ENCODE measurements around the gene UQCRQ. TPM values are rescaled to one million over a fixed set of nuclear protein-coding genes. Genes with fewer than 3 reads are reported as not detected.
"Not testable (repeated sequence)": the region's sequence is repeated elsewhere in the genome, so short reads cannot be mapped to it uniquely, and the experiment has no call there.

The UQCRQ gene
- total RNA-seq, 1 experiment from 2014 or later: 229 TPM

DNA sequence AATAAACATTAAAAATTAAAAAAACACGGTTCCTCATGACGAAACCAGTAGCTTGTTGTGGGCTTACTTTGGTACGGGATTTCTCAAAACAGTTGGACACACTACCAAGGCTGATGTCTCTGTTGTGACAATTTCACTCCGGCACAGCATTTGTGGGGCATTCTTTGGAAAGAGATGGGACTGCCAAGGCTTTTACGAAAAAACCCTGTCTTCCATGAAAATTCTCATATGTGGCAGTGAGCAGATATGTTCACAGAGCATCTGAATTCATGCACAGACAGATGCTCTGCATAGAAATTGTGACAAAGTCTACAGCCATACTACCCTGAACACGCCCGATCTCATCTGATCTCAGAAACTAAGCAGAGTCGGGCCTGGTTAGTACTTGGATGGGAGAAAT is 18.2 kb upstream of the UQCRQ start:
- Histone ChIP-seq H3K27me3 (no peaks in the 10 kb centered on the region), H3K4me3 (no peak overlapping the region), H3K9me3 (replicated peaks) (no peaks in the 10 kb centered on the region), H3K36me3 (no peaks in the 10 kb centered on the region), H3K27ac (no peak overlapping the region), H3K4me1 (no peaks in the 10 kb centered on the region)
- no peak for DNase-seq

GRCh38 chr5:132849347-132849746 is 17.1 kb upstream of the UQCRQ start:
- Histone ChIP-seq H3K27ac (no peak overlapping the region), H3K4me1 (no peaks in the 10 kb centered on the region), H3K9me3 (replicated peaks) (no peaks in the 10 kb centered on the region), H3K36me3 (no peaks in the 10 kb centered on the region), H3K4me3 (no peak overlapping the region), H3K27me3 (peaks cover 2% of the 10 kb centered on the region; the same call in 1 of the 2 replicates)
- DNase-seq: no peak

DNA sequence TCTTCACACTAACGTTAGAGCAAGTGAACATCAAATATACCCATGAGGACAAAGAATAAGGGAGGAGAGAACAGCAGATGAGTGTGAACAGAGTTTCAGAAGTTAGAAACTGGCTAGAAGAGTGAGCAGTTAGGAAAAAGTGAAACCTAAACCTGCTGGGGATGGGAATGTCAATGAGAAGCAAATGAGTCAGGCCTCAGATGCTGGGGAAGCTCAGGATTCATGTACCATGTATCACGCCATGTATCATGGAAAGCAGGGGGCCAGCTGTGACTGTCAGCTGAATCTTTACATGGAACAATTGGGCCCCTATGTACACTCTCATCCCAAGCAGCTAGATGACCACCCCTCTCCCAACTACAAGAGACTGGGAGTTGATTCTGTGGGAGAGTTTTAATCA is 16.4 kb upstream of the UQCRQ start:
- no peaks in the 10 kb centered on the region for H3K36me3 ChIP-seq
- H3K27ac ChIP-seq: no peak overlapping the region
- H3K4me1 ChIP-seq: no peaks in the 10 kb centered on the region
- peaks cover 4% of the 10 kb centered on the region; the same call in 1 of the 2 replicates for H3K27me3 ChIP-seq
- H3K9me3 ChIP-seq (replicated peaks): no peaks in the 10 kb centered on the region
- no peak for DNase-seq
- no peak overlapping the region for H3K4me3 ChIP-seq

DNA sequence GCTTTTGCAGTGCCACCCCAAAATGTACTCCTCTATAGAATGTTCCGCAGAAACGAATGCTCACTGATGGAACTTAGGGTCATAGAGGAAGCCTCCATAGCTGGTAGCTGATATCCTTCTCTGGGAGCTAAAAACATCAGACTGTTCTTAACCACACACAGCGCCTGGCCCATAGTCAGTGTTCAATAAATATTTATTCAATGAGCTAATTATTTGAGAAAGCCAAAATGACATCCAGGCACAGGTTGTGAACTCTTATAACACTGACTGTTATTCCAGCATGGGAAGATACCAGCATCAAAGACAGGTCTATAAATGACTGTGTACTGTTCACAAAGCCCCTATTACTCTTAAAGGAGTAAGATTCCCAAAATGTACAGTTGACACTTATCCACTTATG is 13.1 kb upstream of the UQCRQ start:
- Histone ChIP-seq H3K4me1 (no peaks in the 10 kb centered on the region), H3K4me3 (no peak overlapping the region), H3K27ac (no peak overlapping the region), H3K27me3 (peaks cover 4% of the 10 kb centered on the region; the same call in 1 of the 2 replicates), H3K36me3 (no peaks in the 10 kb centered on the region), H3K9me3 (replicated peaks) (no peaks in the 10 kb centered on the region)
- DNase-seq: no peak

DNA sequence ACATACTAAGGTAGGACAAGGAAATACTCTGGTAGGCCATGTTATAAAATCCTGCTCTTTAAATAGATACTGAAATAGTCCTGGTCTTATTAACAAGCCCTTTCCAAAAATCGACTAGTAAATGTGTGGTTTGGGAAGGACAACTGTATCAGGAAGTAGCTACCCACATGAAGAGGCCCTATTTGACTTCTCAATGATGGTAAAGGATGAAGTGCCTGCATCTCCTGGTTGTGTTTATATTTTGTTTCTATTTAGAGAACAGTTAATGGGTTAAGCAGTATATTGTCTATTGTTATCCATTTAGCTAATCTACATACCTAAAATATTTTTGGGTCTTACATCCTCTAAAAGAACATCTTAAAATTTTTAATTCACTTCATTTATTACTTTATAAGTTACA is 12.7 kb upstream of the UQCRQ start:
- no peak for DNase-seq
- H3K36me3 ChIP-seq: no peaks in the 10 kb centered on the region
- H3K9me3 ChIP-seq (replicated peaks): no peaks in the 10 kb centered on the region
- H3K4me1 ChIP-seq: no peaks in the 10 kb centered on the region
- no peak overlapping the region for H3K4me3 ChIP-seq
- H3K27ac ChIP-seq: no peak overlapping the region
- H3K27me3 ChIP-seq: peaks cover 4% of the 10 kb centered on the region; the same call in 1 of the 2 replicates

DNA sequence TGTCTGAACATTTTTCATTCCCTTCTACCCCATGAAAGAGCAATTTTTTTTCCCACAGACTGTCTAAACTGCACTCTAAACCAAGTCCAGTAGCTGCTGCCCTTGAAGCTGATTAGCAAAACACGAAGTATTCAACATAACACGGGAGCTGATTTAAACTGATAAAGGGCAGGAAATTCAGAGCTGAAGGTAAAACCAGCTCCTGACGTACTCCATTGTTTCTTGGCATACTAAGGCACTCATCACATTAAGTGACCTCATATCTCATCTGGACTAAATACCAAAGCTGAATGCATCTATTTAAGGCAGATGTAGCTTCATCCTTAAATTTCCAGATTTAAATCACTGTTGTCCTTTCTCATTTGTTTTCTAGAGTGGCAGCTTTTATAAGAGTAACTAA is 12.1 kb upstream of the UQCRQ start:
- no peaks in the 10 kb centered on the region for H3K36me3 ChIP-seq

DNA sequence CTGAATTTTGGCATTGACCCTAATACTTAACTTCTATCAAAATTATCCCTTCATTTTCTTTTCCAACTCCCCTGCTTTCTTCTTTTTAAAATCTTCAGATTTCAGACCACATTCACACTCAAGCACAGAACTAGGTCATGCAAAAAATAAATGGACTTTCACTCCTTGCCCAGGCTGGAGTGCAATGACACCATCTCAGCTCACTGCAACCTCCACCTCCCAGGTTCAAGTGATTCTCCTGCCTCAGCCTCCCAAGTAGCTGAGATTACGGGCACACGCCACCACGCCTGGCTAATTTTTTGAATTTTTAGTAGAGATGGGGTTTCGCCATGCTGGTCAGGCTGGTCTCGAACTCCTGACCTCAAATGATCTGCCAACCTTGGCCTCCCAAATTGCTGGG is 11.4 kb upstream of the UQCRQ start:
- not testable (repeated sequence) for H3K4me1 ChIP-seq; H3K27ac ChIP-seq; DNase-seq; H3K27me3 ChIP-seq; H3K9me3 ChIP-seq (replicated peaks); H3K4me3 ChIP-seq; H3K36me3 ChIP-seq

More for the DNA sequence above, 12.1 kb upstream of the UQCRQ start:
- H3K9me3 ChIP-seq (replicated peaks): no peaks in the 10 kb centered on the region; the same call in 1 of the 2 replicates
- no peak for DNase-seq
- H3K27ac ChIP-seq: no peak overlapping the region
- no peak overlapping the region for H3K4me3 ChIP-seq
- no peaks in the 10 kb centered on the region for H3K4me1 ChIP-seq
- H3K27me3 ChIP-seq: peaks cover 4% of the 10 kb centered on the region; the same call in 1 of the 2 replicates

DNA sequence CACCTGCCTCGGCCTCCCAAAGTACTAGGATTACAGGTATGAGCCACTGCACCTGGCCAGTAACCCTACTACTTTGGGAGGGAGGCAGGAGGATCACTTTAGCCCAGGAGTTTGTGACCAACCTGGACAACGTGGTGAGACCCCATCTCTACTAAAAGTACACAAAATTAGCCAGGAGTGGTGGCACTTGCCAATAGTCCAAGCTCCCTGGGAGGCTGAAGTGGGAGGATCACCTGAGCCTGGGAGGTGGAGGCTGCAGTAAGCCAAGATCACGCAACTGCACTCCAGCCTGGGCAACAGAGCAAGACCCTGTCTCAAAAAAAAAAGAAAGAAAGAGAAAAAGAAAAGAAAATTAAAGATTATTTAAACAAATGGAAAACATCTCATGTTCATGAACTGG is 10.4 kb upstream of the UQCRQ start:
- no peak overlapping the region for H3K4me3 ChIP-seq
- no peaks in the 10 kb centered on the region for H3K36me3 ChIP-seq
- peaks cover 4% of the 10 kb centered on the region; the same call in 1 of the 2 replicates for H3K27me3 ChIP-seq

GRCh38 chr5:132859889-132860437 is 6.5 kb upstream of the UQCRQ start:
- H3K36me3 ChIP-seq: no peaks in the 10 kb centered on the region
- no peaks in the 10 kb centered on the region for H3K4me1 ChIP-seq
- H3K9me3 ChIP-seq (replicated peaks): no peaks in the 10 kb centered on the region; the same call in 1 of the 2 replicates
- no peaks in the 10 kb centered on the region for H3K27me3 ChIP-seq
- H3K27ac ChIP-seq: no peak overlapping the region
- no peak for DNase-seq
- H3K4me3 ChIP-seq: no peak overlapping the region

More for the DNA sequence above, 10.4 kb upstream of the UQCRQ start:
- H3K4me1 ChIP-seq: no peaks in the 10 kb centered on the region
- no peak for DNase-seq
- no peak overlapping the region for H3K27ac ChIP-seq
- H3K9me3 ChIP-seq (replicated peaks): no peaks in the 10 kb centered on the region; the same call in 1 of the 2 replicates

DNA sequence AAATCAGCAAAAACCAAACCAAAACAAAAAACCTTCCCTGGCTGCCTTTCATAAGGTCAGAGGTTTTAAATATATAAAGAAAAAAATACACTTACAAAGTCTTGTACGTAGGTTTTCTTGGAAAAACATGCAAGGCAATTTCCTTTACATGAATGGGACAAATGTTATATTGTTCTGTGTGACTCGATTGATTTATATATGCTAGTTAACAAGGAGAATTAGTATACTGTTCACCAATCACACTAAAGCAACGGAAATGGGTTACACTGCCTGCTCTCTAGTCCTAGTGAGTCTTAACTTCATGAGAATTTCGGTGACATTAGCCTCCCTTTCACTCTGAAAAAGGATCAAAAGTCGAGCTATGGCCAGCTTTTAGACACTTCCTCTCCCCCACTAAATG is 5.7 kb upstream of the UQCRQ start:
- Histone ChIP-seq H3K9me3 (replicated peaks) (no peaks in the 10 kb centered on the region; the same call in 1 of the 2 replicates), H3K36me3 (no peaks in the 10 kb centered on the region), H3K27me3 (no peaks in the 10 kb centered on the region), H3K4me1 (no peaks in the 10 kb centered on the region), H3K27ac (no peak overlapping the region), H3K4me3 (no peak overlapping the region)
- no peak for DNase-seq

- H3K4me3 ChIP-seq: peak overlapping the region; percentile 88
Measured at GRCh38 chr5:132865668-132866341, 637 bp upstream of the UQCRQ start.

GRCh38 chr5:132867046-132867451 is 607 bp downstream of the UQCRQ start:
- peaks cover 29% of the 10 kb centered on the region for H3K36me3 ChIP-seq
- no peaks in the 10 kb centered on the region for H3K27me3 ChIP-seq
- H3K27ac ChIP-seq: peak overlapping the region; percentile 64
- H3K4me3 ChIP-seq: peak overlapping the region; percentile 88
- DNase-seq: no peak
- no peaks in the 10 kb centered on the region for H3K9me3 ChIP-seq (replicated peaks)
- H3K4me1 ChIP-seq: peaks cover 3% of the 10 kb centered on the region; the same call in 1 of the 2 replicates

More at GRCh38 chr5:132865668-132866341, 637 bp upstream of the UQCRQ start:
- peak overlapping the region; percentile 64 for H3K27ac ChIP-seq
- H3K4me1 ChIP-seq: peaks cover 3% of the 10 kb centered on the region; the same call in 1 of the 2 replicates
- H3K9me3 ChIP-seq (replicated peaks): no peaks in the 10 kb centered on the region
- peaks cover 21% of the 10 kb centered on the region for H3K36me3 ChIP-seq
- no peaks in the 10 kb centered on the region for H3K27me3 ChIP-seq
- DNase-seq: no peak

DNA sequence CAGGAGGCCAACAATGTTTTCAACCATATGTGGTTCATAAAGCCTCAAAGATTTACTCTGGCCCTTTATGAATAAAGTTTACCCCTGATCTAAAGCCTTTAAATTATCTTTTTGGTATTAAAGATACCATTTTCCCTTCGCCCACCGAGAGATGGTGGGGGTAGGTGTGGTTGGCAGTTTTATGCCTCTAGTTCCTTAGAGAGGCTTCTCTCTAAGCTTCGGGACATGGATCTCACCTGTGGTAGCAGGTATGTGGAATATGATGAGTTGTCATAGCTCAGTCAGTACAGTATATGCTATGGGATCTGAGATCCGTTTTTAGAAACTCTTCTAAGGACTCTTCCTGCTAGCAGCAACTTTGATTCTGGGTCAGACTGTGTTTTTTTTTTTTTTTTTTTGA is 2.3 kb downstream of the UQCRQ start:
- H3K27ac ChIP-seq: no peak overlapping the region
- no peak overlapping the region for H3K4me3 ChIP-seq
- H3K9me3 ChIP-seq (replicated peaks): no peaks in the 10 kb centered on the region
- no peaks in the 10 kb centered on the region for H3K27me3 ChIP-seq
- no peak for DNase-seq
- peaks cover 3% of the 10 kb centered on the region; the same call in 1 of the 2 replicates for H3K4me1 ChIP-seq
- H3K36me3 ChIP-seq: peaks cover 33% of the 10 kb centered on the region

- no peak for DNase-seq
- Histone ChIP-seq H3K27ac (no peak overlapping the region), H3K9me3 (replicated peaks) (no peaks in the 10 kb centered on the region), H3K4me1 (peaks cover 3% of the 10 kb centered on the region; the same call in 1 of the 2 replicates), H3K27me3 (no peaks in the 10 kb centered on the region), H3K4me3 (no peak overlapping the region), H3K36me3 (peaks cover 46% of the 10 kb centered on the region)
Measured at GRCh38 chr5:132870801-132871200, 4.4 kb downstream of the UQCRQ start.

GRCh38 chr5:132871459-132872284 is 5.2 kb downstream of the UQCRQ start:
- peaks cover 3% of the 10 kb centered on the region; the same call in 1 of the 2 replicates for H3K4me1 ChIP-seq
- no peak for DNase-seq
- no peaks in the 10 kb centered on the region for H3K9me3 ChIP-seq (replicated peaks)
- no peak overlapping the region for H3K27ac ChIP-seq
- peaks cover 50% of the 10 kb centered on the region for H3K36me3 ChIP-seq
- H3K4me3 ChIP-seq: no peak overlapping the region
- H3K27me3 ChIP-seq: no peaks in the 10 kb centered on the region

All from SJCRH30 (cell line).